MM.1S (cell line): ENCODE data around the gene INPP5D.
A peak's percentile ranks its signal among the peaks of the same experiment; 100 is the strongest.
"Not testable (repeated sequence)": the region's sequence is repeated elsewhere in the genome, so short reads cannot be mapped to it uniquely, and the experiment has no call there.

ENCODE experiments used
- DNase-seq: peaks from one replicate; pipeline ENCODE4 v3.0.0-alpha.2; 2015
- H2AFZ ChIP-seq: fragments of 300-600 bp; sonication (generic); 2 replicates; pipeline ENCODE4 v1.6.0; 2016; ENCODE audit warnings: antibody characterized with exemption, low read length
- H3F3A ChIP-seq: fragments of 300-600 bp; sonication (generic); 2 replicates; pipeline ENCODE4 v1.6.1; 2016; ENCODE audit warnings: mild to moderate bottlenecking, antibody characterized with exemption, low read length, moderate library complexity, mixed read lengths; ENCODE audit not compliant: insufficient read depth
- H3K27ac ChIP-seq: fragments of 300-600 bp; sonication (generic); 2 replicates; pipeline ENCODE4 v1.5.1; 2016; ENCODE audit warnings: mild to moderate bottlenecking, low read length
- H3K27me3 ChIP-seq: fragments of 300-600 bp; sonication (generic); replicated peaks from 2 replicates; pipeline ENCODE4 v1.6.0; 2016; ENCODE audit warnings: low read length; ENCODE audit not compliant: insufficient read depth
- H3K36me3 ChIP-seq: fragments of 300-600 bp; sonication (generic); replicated peaks from 2 replicates; pipeline ENCODE4 v1.6.1; 2016; ENCODE audit warnings: mild to moderate bottlenecking, low read length, mixed read lengths; ENCODE audit not compliant: insufficient read depth
- H3K4me1 ChIP-seq: fragments of 300-600 bp; sonication (generic); 2 replicates; pipeline ENCODE4 v1.6.1; 2016; ENCODE audit warnings: low read length, mixed read lengths
- H3K4me2 ChIP-seq: fragments of 300-600 bp; sonication (generic); 2 replicates; pipeline ENCODE4 v1.6.0; 2016; ENCODE audit warnings: low read depth, low read length
- H3K4me3 ChIP-seq: fragments of 300-600 bp; sonication (generic); 2 replicates; pipeline ENCODE4 v1.5.1; 2016; ENCODE audit warnings: low read length, mixed read lengths
- H3K79me2 ChIP-seq: fragments of 300-600 bp; sonication (generic); 2 replicates; pipeline ENCODE4 v1.6.1; 2016; ENCODE audit warnings: mixed run types, low read length, mixed read lengths
- H3K9ac ChIP-seq: fragments of 300-600 bp; sonication (generic); 2 replicates; pipeline ENCODE4 v1.6.1; 2016; ENCODE audit warnings: low read length, mixed read lengths
- H3K9me2 ChIP-seq: fragments of 300-600 bp; sonication (generic); replicated peaks from 2 replicates; pipeline ENCODE4 v1.6.1; 2016; ENCODE audit warnings: mild to moderate bottlenecking, low read length, mixed read lengths; ENCODE audit not compliant: insufficient read depth
- H3K9me3 ChIP-seq: fragments of 300-600 bp; sonication (generic); replicated peaks from 2 replicates; pipeline ENCODE4 v1.6.1; 2016; ENCODE audit warnings: mild to moderate bottlenecking, low read length, mixed read lengths; ENCODE audit not compliant: insufficient read depth
- H4K20me1 ChIP-seq: fragments of 300-600 bp; sonication (generic); 2 replicates; pipeline ENCODE4 v1.6.1; 2016; ENCODE audit warnings: mild to moderate bottlenecking, low read length, moderate library complexity, mixed read lengths; ENCODE audit not compliant: insufficient read depth
- CTCF ChIP-seq: fragments of 300-600 bp; sonication (generic); IDR thresholded peaks from 2 replicates; pipeline ENCODE4 v1.5.1; 2016; ENCODE audit warnings: antibody characterized with exemption, low read length, mixed read lengths
- EZH2 ChIP-seq: fragments of 300-600 bp; sonication (generic); optimal IDR thresholded peaks from 2 replicates; pipeline ENCODE3; 2017; ENCODE audit warnings: low read depth, mild to moderate bottlenecking, antibody characterized with exemption, low read length, mixed read lengths
- EZH2phosphoT487 ChIP-seq: fragments of 300-600 bp; sonication (generic); IDR thresholded peaks from 2 replicates; pipeline ENCODE4 v1.6.1; 2018; ENCODE audit warnings: antibody characterized with exemption, low read length

Gene INPP5D

GRCh38 chr2:233063269-233063975 lies 3.3 kb downstream of the INPP5D start:
- no peaks in the 10 kb centered on the region for H3K27me3 ChIP-seq
- peak overlapping the region; percentile 47; the same call in 1 of the 2 replicates for H3K27ac ChIP-seq
- peaks cover 23% of the 10 kb centered on the region for H3K4me1 ChIP-seq
- TF ChIP-seq CTCF (peak; percentile 33), EZH2 (no peak)
- peak; percentile 77 for DNase-seq
- H4K20me1 ChIP-seq: no peaks in the 10 kb centered on the region
- H3K4me3 ChIP-seq: 0 out of 2 replicates have a peak overlapping the region, but pooled peaks have one; percentile 8
- H3K9me3 ChIP-seq: no peaks in the 10 kb centered on the region
- H3K9me2 ChIP-seq: no peaks in the 10 kb centered on the region
- no peak overlapping the region for H2AFZ ChIP-seq
- H3K79me2 ChIP-seq: peaks cover 69% of the 10 kb centered on the region
- peaks cover 10% of the 10 kb centered on the region; the same call in 1 of the 2 replicates for H3F3A ChIP-seq
- no peak overlapping the region; the same call in 1 of the 2 replicates for H3K9ac ChIP-seq
- peak overlapping the region; percentile 97 for H3K4me2 ChIP-seq
- peaks cover 3% of the 10 kb centered on the region for H3K36me3 ChIP-seq

- Histone ChIP-seq H3K9me3 (no peaks in the 10 kb centered on the region), H3K79me2 (peaks cover 75% of the 10 kb centered on the region), H2AFZ (no peak overlapping the region), H3K9ac (no peak overlapping the region; the same call in 1 of the 2 replicates), H3K36me3 (peaks cover 3% of the 10 kb centered on the region), H4K20me1 (no peaks in the 10 kb centered on the region), H3K4me3 (no peak overlapping the region), H3K4me2 (peak overlapping the region; percentile 97), H3K27me3 (no peaks in the 10 kb centered on the region), H3K27ac (peak overlapping the region; percentile 47; the same call in 1 of the 2 replicates), H3K4me1 (peaks cover 23% of the 10 kb centered on the region), H3F3A (peaks cover 10% of the 10 kb centered on the region; the same call in 1 of the 2 replicates), H3K9me2 (no peaks in the 10 kb centered on the region)
- no peak for DNase-seq
- no peak for TF ChIP-seq CTCF
- TF ChIP-seq EZH2: no peak
- TF ChIP-seq EZH2phosphoT487: no peak
Measured at GRCh38 chr2:233063976-233064411, 3.9 kb downstream of the INPP5D start.

GRCh38 chr2:233064530-233065199 lies 4.5 kb downstream of the INPP5D start:
- peaks cover 20% of the 10 kb centered on the region for H3K4me1 ChIP-seq
- no peak overlapping the region for H3K27ac ChIP-seq
- no peak overlapping the region for H3K4me2 ChIP-seq
- H2AFZ ChIP-seq: no peak overlapping the region
- no peak overlapping the region for H3K9ac ChIP-seq
- H3K9me2 ChIP-seq: no peaks in the 10 kb centered on the region
- no peak for DNase-seq
- H3K9me3 ChIP-seq: no peaks in the 10 kb centered on the region
- peaks cover 3% of the 10 kb centered on the region for H3K36me3 ChIP-seq
- no peaks in the 10 kb centered on the region for H4K20me1 ChIP-seq
- TF ChIP-seq CTCF (no peak), EZH2phosphoT487 (no peak), EZH2 (no peak)
- peaks cover 10% of the 10 kb centered on the region; the same call in 1 of the 2 replicates for H3F3A ChIP-seq
- no peak overlapping the region for H3K4me3 ChIP-seq
- H3K27me3 ChIP-seq: no peaks in the 10 kb centered on the region
- peaks cover 82% of the 10 kb centered on the region for H3K79me2 ChIP-seq

GRCh38 chr2:233065200-233065589 lies 5.1 kb downstream of the INPP5D start:
- H3K27me3 ChIP-seq, H2AFZ ChIP-seq, H3K9me3 ChIP-seq, H4K20me1 ChIP-seq, H3K4me3 ChIP-seq, H3F3A ChIP-seq, DNase-seq, H3K9ac ChIP-seq, H3K4me2 ChIP-seq, H3K9me2 ChIP-seq, H3K36me3 ChIP-seq, H3K27ac ChIP-seq: not testable (repeated sequence)
- peaks cover 87% of the 10 kb centered on the region for H3K79me2 ChIP-seq
- H3K4me1 ChIP-seq: peaks cover 17% of the 10 kb centered on the region
